ENCODE measurements around the gene GBP3.
"Not testable (repeated sequence)": the region's sequence is repeated elsewhere in the genome, so short reads cannot be mapped to it uniquely, and the experiment has no call there.

The GBP3 gene

GRCh38 chr1:89023026-89023425, 360 bp upstream of the GBP3 start:
- Histone ChIP-seq H3K27ac (peak overlapping the region; percentile 95), H3K79me2 (no peaks in the 10 kb centered on the region), H3K9me3 (ENCODE audit: control insufficient read depth, low read length) (no peaks in the 10 kb centered on the region), H3K4me3 (ENCODE audit: low read depth, low read length) (peak overlapping the region; percentile 67), H3K4me2 (ENCODE audit: low read length) (peak overlapping the region; percentile 76), H3K9ac (no peak overlapping the region), H3K4me1 (peaks cover 16% of the 10 kb centered on the region), H3K36me3 (ENCODE audit: control insufficient read depth, insufficient read depth, low read length) (no peaks in the 10 kb centered on the region), H3K27me3 (ENCODE audit: control insufficient read depth, insufficient read depth, low read length) (no peaks in the 10 kb centered on the region), H2AFZ (peak overlapping the region; percentile 91)
- TF ChIP-seq CTCF (IDR thresholded peaks at IDR 0.05) = no peak

GRCh38 chr1:89018318-89018717, 4.3 kb downstream of the GBP3 start:
- H3K36me3 ChIP-seq (ENCODE audit: control insufficient read depth, insufficient read depth, low read length) = not testable (repeated sequence)

GRCh38 chr1:89008511-89008910, 14.2 kb downstream of the GBP3 start:
- no peaks in the 10 kb centered on the region for H3K9me3 ChIP-seq (ENCODE audit: control insufficient read depth, low read length)
- H3K9ac ChIP-seq = no peak overlapping the region
- H3K4me1 ChIP-seq = no peaks in the 10 kb centered on the region
- H3K4me3 ChIP-seq (ENCODE audit: low read depth, low read length) = no peak overlapping the region
- no peak overlapping the region for H3K4me2 ChIP-seq (ENCODE audit: low read length)
- no peaks in the 10 kb centered on the region for H3K36me3 ChIP-seq (ENCODE audit: control insufficient read depth, insufficient read depth, low read length)
- no peak overlapping the region for H3K27ac ChIP-seq
- no peak for TF ChIP-seq CTCF (IDR thresholded peaks at IDR 0.05)
- no peaks in the 10 kb centered on the region for H3K79me2 ChIP-seq
- H3K27me3 ChIP-seq (ENCODE audit: control insufficient read depth, insufficient read depth, low read length) = no peaks in the 10 kb centered on the region
- H2AFZ ChIP-seq = no peak overlapping the region

More at GRCh38 chr1:89018318-89018717, 4.3 kb downstream of the GBP3 start:
- H3K9me3 ChIP-seq (ENCODE audit: control insufficient read depth, low read length); H3K9ac ChIP-seq; H3K27me3 ChIP-seq (ENCODE audit: control insufficient read depth, insufficient read depth, low read length); H3K79me2 ChIP-seq: not testable (repeated sequence)
- H3K4me3 ChIP-seq (ENCODE audit: low read depth, low read length) = peak overlapping the region; percentile 16
- peak overlapping the region; percentile 59 for H3K4me2 ChIP-seq (ENCODE audit: low read length)
- peak overlapping the region; percentile 15 for H3K27ac ChIP-seq
- H2AFZ ChIP-seq = peak overlapping the region; percentile 42
- H3K4me1 ChIP-seq = peaks cover 16% of the 10 kb centered on the region

- Histone ChIP-seq H2AFZ (peak overlapping the region; percentile 17), H3K27ac (no peak overlapping the region), H3K9ac (no peak overlapping the region), H3K9me3 (ENCODE audit: control insufficient read depth, low read length) (no peaks in the 10 kb centered on the region), H3K4me2 (ENCODE audit: low read length) (no peak overlapping the region), H3K79me2 (no peaks in the 10 kb centered on the region), H3K27me3 (ENCODE audit: control insufficient read depth, insufficient read depth, low read length) (no peaks in the 10 kb centered on the region), H3K4me1 (peaks cover 6% of the 10 kb centered on the region), H3K4me3 (ENCODE audit: low read depth, low read length) (no peak overlapping the region), H3K36me3 (ENCODE audit: control insufficient read depth, insufficient read depth, low read length) (no peaks in the 10 kb centered on the region)
- no peak for TF ChIP-seq CTCF (IDR thresholded peaks at IDR 0.05)
These were observed 17.1 kb downstream of the GBP3 start for GRCh38 chr1:89005286-89006151.

GRCh38 chr1:89002176-89002575, 20.5 kb downstream of the GBP3 start:
- H3K4me2 ChIP-seq (ENCODE audit: low read length); H3K9me3 ChIP-seq (ENCODE audit: control insufficient read depth, low read length); H3K27me3 ChIP-seq (ENCODE audit: control insufficient read depth, insufficient read depth, low read length); H3K4me3 ChIP-seq (ENCODE audit: low read depth, low read length); H3K9ac ChIP-seq; H3K79me2 ChIP-seq; H3K36me3 ChIP-seq (ENCODE audit: control insufficient read depth, insufficient read depth, low read length): not testable (repeated sequence)
- Histone ChIP-seq H2AFZ (peak overlapping the region; percentile 33), H3K4me1 (peaks cover 12% of the 10 kb centered on the region), H3K27ac (peak overlapping the region; percentile 79)

Data from parathyroid adenoma (tissue), 2 donors.